HG02610 (cell line): ENCODE measurements around the gene RGCC.

ENCODE experiments used
- ATAC-seq: cut with Tn5 transposase; IDR thresholded peaks from one replicate; pipeline ENCODE4 v1.9.1; 2021; ENCODE audit warnings: mild to moderate bottlenecking, moderate library complexity; ENCODE audit not compliant: unreplicated experiment

Gene RGCC

DNA sequence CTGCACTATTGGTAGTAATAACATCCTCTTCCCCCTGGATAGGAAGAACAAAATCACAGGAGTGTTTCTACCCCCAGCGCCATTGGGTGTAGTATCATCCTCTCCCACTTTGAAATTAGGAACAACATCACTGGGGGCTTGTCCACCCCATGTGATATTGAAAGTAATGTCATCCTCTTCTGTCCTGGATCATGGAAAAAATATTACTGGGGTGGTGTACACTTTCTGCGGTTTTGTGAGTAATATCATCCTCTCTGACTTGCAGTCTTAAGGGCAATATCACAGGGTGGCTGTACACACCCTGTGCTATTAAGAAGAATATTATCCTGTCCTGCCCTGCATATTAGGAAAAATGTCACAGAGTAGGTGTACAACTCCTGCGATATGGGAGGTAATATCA, 4.9 kb upstream of the RGCC start:
- ATAC-seq: no peak

DNA sequence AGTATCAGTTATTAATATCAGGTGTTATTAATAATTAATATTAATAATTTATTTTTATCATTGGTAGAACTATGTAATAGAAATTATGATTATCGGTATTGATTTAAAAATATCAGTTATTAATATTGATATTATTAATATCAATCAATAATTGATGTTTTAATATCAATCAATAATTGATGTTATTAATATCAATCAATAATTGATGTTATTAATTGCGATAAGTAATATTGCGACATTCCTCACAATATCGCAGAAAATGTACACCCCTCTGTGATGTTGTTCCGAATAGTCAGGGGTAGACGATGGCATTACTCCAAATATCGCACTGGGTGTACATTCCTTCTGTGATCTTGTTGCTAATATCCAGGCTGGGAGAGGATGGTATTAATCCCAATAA, 3.7 kb upstream of the RGCC start:
- ATAC-seq: no peak

DNA sequence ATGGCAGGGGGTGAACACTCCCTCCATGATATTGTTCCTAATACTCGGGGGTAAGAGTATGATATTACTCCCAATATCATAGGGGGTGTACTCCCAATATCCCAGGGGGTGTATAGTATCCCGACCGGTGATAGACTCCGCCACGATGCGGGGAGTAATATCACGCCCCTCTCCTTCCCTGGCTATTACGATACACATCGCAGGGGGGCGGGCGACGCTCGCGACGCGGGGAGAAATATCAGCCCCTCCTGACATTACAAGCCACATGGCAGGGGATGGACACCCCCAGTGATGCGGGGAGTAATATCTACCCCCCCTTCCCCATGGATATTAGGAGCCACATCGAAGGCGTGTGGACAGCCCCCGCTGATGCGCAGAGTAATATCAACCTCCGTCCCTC, 3.2 kb upstream of the RGCC start:
- no peak for ATAC-seq

DNA sequence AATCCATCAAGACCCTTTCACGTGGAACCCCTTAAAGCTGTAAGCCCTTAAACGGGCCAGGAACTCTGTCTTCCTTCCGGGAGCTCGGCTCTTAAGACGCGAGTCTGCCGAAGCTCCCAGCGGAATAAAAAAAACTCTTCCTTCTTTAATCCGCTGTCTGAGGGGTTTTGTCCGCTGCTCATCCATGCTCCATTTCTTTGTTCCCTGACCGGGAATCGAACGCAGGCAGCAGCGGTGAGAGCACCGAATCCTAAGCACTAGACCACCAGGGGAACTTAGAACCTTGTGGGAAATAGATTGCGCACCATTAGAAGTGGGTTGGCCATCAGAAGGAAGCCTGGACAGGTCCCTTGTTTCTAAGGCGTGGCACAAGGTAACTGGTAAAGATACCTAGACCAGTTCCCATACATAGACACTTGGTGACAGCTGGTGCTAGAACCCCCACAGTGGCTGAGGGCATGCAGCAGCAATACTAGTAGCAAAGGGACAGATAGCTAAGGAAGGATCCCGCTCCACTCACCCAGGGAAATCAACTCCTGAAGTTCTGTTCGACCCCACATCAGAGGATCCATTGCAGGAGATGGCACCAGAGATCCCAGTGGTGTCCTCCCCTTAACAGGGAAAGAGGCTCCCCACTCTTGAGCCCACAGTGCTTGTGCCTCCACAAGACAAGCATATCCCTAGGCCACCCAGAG, 1.5 kb upstream of the RGCC start:
- no peak for ATAC-seq

DNA sequence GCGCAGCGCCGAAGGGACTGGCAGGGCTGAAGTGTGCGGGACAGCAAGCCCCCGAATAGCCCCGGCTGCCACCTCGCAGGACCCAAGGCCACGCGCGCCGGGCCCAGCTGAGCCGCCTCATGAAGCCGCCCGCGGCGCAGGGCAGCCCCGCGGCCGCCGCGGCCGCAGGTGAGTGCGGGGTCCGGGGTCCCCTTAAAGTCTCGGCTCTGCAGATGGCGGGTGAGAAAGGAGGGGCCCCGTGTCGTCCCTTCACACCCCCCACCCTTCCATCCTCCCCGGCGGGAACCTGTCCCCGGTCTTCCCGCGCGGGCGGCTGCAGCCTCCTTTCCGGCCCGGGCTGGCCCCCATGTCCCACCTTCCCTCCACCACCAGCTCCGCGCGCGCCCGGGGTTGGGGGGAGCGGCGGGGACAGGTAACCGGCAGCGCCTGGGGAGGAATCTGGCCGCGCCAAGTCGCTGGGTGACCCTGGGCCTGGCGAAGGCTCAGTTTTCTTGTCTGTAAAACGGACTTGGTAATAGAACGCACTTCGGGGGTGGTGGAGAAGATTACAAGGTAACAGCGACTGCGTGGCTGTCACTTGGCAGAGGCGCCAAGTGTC, 338 bp downstream of the RGCC start:
- ATAC-seq: peak; percentile 27

DNA sequence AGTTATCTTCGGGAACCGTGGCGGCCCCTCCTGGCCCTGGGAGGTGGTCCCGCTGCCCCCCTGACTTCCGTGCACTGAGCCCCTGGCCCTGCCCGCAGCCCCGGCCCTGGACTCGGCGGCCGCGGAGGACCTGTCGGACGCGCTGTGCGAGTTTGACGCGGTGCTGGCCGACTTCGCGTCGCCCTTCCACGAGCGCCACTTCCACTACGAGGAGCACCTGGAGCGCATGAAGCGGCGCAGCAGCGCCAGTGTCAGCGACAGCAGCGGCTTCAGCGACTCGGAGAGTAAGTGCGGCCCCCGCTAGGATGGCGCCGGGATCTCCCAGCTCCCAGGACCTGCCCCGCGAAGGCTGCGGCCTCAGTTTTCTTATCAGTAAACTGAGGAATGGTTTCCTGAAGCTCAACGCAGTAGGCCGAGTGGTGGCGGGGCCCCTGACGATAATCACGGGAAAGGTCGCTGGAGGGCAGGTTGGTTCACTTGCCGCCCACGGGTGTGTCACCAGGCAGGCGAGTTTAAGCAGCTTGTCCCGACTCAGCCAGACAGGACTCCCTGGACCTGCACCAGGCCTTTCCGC, 924 bp downstream of the RGCC start:
- no peak for ATAC-seq

DNA sequence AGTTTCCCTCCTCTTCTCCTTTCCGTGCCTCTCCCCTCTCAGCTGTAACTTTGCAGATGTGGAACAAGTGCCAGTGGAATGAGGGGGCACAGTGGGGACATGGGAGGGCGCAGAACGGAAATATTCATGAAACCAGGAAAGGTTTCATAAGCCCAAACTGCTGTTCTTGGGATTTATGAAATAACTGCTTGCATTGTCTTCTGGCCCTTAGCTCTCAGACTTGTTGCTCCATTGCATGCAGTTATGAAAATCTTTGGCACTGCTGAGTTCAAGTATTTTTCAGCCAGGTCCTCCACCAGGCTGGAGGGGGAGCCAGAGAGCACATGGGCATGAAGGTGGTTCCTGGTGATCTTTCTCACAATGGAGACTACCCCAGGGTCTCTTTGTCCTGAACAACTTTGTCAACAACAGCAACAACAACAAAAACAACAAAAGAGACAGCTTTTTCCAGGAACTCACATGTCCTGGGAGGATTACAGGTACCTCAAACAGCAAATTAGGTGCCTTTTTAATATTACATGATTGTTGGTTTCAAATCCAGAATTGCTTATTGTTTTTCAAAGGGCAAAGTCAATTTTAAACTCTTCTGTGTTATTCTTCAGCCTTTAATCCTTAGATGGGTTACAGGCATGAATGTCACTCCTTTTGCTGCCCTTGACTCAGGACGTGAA, 1.5 kb downstream of the RGCC start:
- ATAC-seq: no peak

DNA sequence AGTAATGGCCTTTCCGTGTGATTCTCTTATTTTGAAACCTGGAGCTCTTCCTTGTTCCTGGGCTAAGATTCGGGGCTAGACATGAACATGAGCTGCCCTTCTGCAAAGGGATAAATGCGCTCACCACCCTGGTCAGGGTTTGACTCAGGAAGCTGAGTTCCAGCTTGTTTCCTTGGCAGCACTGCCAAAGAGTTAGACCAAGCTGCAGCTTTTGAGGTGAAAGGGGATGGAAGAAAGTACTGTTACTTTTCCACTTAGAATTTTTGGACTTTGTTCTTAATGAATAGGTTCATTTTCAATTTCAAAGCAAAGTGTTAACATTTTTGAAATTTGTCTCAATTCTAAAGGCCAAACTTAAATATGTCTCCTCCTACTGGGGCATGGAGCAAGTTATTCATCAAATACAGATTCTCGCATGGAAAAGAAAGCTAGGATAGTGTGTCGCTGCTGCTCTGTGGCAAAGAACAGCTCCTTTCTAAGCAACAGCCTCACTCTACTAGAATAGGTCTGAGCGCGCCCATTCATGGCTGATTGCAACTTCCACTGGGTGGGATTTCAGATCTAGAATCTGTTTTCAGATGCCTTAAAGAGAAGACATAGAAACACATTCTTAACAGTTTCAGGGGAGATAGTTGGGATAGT, 2.2 kb downstream of the RGCC start:
- ATAC-seq: no peak

DNA sequence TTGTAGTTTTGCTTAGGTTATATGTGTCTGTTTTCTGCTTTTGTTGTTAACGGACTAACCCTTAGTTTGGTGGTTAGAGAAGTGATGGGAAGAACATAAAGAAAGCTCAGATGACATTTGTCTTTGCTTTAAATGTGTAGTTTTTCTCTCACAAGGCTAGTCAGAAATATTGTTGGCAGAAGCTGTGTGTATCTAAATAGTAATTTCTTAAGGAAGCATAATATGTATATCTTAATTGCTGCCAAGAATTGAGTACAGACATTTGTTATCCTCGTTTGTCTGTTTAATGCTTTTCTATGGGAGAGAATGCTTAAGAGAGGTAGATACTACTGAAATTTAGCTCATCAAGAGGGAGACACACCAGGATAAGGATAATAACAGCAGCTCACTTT, 2.7 kb downstream of the RGCC start:
- no peak for ATAC-seq

DNA sequence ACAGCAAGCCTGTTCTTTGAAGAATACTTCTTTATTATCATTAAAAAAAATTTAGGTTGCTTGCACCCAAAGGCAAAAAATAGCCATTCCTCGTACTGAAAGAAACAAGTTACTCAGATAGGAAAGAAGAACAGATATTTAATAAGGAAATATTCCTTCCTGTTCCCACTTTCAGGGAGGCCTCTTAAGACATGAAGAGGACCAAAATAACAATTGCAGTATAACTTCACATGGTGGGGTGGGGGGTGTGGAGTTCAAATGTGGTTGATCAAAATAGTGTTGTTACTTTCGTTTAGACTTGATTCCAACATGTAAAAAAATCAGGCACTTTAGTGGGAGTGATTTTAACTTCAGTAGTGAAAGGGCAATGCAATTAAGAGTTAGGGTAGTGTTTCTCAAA, 3.6 kb downstream of the RGCC start:
- no peak for ATAC-seq

DNA sequence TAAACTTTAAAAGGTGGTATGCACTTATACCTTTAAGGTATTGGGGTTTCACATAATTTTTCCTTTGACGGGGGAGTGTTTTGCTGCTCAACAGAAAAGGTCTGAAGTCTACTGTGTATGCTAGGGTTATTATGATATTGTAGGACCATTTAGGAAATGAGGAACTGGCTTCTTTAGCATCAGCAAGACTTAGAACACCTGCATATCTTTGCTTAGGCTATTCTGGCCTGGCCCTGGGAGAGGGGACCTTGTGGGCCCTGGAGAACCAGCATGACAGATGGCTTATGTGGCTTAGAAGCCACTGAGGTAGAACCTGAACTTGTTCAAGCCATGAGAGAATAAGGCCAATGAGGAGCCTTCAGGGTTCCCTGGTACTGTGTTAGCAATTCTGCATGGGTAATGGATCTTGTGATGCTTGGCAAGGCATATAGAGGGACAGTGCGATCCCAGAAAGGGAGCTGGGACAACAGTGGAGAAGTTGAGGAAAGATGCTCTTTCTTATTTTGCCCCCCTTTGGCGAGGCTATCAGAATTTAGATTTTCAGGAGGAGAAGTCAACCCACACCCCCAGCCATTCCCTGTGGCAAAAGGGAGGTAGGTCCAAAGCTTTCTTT, 4.3 kb downstream of the RGCC start:
- no peak for ATAC-seq

DNA sequence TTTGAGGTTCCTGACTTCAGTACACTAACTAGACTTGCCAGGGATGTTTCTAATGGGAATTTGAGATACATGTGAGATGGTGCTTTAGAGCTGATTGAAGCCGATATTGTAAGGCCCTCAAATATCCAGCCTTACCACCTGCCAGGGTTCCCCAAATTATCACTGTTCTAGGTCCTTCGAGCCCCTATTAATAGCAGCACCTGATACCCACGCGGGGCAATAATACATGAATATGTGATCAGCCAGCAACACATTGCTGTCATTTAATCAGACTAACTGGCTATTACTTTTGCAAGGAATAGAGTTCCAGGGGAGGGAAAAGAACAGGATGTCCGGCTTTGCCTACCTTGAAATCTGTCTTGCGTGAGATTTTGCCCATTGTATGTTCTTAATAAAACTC, 5.1 kb downstream of the RGCC start:
- ATAC-seq: no peak

DNA sequence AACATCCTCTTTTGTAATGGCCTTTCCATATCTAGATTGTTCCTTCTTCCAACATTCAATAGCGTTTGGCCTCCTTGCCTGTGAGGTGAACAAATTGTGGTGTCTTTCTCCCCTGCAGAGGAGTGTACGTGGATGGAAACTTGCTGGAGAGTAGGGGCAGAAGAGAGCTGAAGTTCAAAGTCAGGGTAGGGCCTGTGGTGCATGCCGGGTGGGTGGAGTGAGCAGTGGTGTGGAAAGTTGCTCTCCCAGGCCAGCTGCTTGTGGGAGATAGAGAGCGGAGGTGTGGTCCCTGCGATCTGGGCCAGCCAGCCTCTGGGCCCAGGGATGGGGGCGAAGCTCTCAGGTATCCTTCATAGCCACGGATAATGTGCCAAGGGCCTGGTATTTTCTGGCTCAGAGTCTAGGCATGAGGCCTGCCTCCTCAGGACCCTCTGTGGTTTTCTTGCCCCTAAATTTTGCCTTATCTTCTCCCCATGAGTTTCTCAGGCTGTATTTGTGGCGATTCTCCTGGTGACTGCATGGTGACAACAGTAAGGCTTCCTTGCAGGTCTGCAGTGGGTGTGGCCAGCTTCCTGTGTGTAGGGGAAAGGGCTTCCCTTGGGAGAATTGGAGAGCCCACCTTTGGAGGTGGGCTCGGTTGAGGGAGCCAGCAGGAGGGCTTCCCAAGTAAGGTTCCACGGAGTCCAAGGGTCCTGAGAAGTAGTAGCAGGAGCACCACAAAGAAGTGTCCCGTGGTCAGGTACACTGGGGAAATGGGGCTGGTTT, 6.7 kb downstream of the RGCC start:
- peak; percentile 52 for ATAC-seq

DNA sequence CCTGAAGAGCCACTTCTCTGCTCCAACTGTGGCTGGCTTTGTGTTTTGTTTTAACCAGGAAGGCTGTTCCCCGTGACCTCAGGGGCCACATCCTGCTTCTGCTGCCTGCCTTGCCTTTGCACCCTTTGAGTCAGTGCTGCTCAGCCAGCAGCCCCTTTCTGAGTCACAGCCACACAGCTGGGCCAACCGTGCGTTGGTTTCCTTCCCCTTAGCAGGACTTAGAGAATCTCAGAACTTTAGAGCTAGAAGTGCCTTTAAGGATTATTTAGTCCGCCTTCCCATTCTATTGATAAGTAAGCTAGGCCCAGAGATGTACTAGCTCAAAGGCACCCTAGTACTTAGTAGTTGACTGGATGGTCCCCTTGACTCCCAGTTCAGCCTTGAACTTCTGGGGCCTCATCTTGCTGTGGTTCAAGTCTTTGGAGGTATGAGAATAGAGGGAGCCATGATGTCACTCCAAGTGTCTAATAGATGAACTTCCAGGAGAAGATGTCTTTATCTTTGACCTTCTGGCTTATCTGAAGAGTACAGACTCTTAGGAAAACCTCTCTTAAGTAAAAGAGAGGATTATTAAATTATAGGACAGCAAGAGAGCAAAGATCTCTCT, 8.0 kb downstream of the RGCC start:
- peak; percentile 97 for ATAC-seq

DNA sequence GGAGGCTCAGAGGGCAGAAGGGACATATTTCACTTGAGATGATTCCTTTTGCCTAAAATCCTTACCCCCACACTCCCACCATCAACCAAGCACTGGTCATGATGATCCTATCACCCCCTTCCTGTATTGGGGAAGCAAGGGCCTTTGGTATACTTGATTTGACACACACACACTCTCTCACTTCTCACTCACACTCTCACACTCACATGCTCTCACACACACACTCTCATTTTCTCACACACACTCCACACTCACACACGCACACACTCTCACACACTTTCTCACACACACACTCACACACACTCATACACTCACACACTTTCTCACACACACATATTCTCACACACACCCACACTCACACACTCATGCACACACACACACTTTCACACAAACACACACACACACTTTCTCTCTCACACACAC, 8.6 kb downstream of the RGCC start:
- ATAC-seq: no peak

DNA sequence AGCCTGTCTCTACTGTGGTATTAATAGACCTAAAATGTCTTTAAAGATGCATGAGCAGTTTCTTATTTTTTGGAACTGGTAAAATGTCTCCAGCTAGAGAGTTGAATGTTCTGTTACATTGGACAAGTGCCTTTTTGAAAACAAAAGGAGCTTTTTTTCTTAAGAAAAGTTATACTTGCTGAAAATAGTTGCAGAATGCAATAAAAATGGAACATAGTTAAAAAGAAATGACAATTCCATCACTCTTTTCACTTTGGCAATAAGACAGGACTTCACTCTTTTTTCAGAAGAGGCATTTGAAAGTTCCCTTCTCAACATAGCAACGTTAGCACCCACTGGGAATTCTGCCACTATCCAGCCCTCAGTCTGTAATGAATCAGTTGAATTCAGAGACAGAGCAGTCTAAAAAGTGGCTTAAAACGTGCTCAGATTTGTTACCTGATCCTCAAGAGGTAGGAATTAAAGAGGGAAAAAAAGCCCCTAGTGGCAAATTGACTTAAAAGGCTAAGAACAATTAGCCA, 10.1 kb downstream of the RGCC start:
- ATAC-seq: no peak

DNA sequence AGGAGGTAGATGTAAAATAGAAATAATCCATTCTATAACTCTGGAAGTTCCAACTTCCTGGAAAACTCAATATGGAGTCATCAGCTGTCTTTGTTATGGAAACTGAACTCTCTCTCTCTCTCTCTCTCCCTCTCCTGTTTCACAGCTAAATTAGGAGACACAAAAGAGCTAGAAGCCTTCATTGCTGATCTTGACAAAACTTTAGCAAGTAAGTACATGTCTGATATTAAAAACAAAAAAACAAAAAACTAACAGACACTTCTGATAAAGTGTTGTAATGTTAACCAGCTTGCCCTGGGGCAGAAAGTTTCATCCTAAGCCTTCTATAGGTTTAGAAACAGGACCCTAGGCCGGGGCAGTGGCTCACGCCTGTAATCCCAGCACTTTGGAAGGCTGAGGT, 11.3 kb downstream of the RGCC start:
- no peak for ATAC-seq

DNA sequence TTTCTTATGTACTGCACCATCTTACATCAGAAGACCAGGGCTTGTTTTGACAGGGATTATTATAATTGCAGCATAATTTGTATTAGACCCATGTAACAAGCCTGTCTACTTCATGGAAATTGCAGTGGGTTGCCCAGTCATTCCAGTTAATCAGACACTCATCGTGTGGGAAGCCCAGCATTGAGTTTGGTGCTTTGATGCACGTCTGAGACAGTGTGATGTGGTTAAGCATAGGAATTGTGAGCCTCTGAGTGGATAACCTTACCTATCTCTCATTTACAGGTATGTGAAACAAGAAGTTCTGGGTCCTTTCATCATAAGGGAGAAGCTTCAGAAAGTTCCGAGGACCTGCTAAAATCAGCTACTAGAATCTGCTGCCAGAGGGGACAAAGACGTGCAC, 12.8 kb downstream of the RGCC start:
- ATAC-seq: no peak

DNA sequence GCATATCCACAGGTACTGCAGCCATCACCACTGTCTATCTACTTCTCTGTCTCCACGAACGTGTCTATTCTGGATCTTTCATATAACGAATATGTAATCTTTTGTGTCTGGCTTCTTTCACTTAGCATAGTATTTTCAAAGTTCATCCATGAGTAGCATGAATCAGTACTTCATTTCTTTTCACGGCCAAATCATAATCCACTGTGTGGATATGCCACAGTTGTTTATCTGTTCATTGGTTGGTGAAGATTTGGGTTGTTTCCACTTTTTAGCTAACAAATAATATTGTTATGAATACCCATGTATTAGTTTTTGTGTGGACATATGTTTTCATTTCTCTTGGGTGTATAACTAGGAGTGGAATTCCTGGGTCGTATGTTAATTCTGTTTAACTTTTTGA, 14.4 kb downstream of the RGCC start:
- ATAC-seq: no peak

DNA sequence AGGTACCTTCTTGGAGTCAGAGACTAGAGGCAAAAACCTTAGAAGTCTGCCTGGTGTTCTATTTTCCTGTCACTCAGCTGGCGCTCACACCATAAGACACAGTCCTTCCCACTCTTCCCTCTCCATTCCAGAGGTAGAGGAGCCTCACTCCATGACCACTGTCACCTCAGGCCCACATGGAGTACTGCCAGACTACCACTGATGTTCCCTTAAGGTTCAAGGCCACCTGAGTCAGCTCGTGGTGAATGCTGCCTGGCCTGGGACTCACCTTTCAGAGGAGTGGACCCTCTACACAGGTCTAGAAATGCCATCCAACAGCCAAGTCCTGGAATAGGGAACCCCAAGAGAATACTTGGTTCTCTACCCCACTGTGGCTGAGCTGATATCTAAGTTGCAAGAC, 29.9 kb downstream of the RGCC start:
- no peak for ATAC-seq
